ENCODE measurements around the gene SZT2.
"Not testable (repeated sequence)": the region's sequence is repeated elsewhere in the genome, so short reads cannot be mapped to it uniquely, and the experiment has no call there.

The SZT2 gene

DNA sequence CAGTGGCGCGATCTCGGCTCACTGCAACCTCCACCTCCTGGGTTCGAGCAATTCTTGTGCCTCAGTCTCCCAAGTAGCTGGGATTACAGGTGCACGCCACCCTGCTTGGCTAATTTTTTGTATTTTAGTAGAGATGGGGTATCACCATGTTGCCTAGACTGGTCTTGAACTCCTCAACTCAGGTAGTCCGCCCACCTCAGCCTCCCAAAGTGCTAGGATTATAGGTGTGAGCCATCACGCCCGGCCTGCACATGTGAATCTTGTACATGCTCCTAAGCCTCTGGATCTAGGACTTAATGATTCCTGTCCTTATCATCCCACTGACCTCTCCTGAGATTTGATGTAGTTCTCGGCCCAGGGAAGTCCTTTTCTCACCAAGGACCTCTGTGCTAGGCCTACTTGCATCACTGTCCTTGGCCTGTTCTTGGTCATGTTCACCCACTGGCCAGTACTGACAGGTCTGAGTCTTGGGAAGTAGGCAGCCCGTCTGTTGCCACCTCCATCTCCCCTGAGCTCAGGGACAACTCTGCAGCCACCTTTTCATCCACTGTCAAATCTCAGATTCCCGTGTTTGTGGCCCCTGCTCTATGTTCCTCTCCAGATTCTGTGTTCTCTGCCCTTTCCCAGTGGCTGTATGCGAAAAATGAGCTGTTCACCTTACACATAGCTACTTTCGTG is 54.6 kb downstream of the SZT2 start:
- DNase-seq: no peak

DNA sequence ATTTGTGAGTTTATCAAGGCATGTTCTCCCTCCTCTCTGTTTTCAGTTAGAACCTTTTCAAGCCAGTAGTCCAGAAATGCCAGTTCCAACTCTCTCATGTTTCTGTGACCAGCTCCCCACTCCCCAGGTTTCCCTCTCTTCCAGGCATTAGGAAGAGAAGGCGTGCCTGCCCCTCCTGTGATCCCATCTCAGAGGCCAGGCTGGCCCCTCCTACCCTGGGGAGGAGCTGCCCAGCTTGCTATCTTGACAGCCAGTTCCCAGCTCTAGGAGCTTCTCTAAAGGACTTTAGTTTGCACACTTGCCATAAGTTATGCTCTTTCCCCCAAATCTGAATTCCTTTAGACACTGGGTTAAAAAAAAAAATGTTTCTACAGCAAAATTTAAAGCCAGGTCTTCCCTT is 55.1 kb downstream of the SZT2 start:
- no peak for DNase-seq

DNA sequence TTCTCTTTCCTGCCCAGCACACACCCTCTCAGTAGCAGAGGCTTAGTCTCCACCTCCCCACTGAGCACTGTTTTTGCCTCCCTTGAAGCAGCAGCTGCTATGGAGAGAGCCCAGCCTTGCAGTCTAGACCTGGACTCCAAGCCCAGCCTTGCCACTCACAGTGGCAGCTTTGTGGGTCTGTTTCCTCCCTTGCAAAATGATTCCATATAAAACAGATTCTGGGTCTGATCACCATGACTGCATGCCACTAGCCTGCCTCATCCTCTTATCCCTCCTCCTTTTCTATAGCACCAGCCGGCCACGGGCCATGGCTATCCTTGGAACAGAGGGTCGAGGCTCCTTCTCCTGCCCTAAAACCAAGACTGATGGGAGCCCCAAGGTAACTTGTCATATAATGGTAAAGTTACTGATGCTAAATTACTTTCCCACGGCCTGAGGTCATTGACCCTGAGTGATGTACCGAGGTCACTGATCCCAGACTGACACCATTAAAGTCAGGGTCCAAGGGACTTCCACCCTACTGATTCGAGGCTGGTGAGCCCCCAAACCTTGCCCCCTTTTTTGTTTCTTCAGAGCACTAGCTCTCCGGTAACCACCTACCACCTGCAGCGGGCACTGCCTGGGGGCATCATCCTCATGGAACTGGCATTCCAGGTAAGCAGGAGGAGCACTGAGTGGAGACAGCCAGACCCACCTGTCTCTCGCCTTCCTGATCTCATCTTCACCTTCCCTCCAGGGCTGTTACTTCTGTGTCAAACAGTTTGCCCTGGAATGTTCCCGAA is 56.1 kb downstream of the SZT2 start:
- DNase-seq: no peak

DNA sequence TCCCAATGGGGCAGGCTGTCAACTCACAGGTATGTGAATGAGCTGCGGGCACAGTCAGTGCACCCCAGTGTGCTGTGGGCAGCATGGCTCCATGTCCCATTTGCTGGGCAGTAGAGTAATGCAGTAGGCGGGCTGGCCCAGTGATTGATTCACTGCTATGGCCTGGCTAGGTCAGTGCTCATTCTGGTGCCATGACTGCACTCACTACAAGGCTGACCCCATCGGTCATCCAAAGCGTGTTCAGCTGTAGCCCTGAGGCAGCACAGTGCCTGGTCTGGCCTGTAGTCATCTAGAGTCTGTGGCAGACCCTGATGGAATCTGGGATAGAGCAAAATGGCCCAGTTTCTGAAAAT is 56.7 kb downstream of the SZT2 start:
- no peak for DNase-seq

DNA sequence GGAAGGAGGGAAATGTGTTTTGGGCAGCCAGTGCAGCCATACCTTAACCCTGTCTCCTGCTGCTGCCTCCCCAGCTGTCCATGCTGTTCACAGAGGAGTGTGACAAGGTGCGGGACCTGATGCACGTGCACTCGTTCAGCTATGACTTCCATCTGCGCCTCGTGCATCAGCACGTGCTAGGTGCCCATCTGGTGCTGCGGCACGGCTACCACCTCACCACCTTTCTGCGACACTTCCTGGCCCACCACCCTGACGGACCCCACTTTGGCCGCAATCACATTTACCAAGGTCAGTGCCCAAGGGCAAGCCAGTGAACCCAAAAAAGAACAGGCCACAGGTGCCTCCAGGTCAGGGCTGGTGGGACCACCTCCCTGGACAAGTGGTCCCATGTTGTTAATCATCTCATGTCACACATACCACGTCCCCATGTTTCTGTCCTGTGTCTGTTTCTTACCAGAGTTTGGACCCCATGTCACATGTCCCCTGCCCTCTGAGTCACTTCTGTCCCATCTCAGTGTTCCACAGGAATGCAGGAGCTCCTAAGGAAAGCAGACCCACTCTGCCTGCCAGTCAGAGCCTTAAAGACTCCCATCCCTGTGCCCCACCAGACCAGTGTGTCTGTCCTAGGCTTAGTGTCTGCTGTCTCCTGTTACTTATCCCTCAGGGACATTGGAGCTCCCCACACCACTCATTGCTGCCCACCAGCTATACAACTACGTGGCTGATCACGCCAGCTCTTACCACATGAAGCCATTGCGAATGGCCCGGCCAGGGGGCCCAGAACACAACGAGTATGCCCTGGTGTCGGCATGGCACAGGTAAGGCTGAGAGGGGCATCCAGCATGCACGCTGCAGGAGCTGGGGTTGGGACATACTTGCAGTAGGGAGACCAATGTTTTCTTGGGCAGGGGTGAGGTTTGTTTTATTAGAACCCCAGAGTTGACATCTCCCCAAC is 57.5 kb downstream of the SZT2 start:
- no peak for DNase-seq

DNA sequence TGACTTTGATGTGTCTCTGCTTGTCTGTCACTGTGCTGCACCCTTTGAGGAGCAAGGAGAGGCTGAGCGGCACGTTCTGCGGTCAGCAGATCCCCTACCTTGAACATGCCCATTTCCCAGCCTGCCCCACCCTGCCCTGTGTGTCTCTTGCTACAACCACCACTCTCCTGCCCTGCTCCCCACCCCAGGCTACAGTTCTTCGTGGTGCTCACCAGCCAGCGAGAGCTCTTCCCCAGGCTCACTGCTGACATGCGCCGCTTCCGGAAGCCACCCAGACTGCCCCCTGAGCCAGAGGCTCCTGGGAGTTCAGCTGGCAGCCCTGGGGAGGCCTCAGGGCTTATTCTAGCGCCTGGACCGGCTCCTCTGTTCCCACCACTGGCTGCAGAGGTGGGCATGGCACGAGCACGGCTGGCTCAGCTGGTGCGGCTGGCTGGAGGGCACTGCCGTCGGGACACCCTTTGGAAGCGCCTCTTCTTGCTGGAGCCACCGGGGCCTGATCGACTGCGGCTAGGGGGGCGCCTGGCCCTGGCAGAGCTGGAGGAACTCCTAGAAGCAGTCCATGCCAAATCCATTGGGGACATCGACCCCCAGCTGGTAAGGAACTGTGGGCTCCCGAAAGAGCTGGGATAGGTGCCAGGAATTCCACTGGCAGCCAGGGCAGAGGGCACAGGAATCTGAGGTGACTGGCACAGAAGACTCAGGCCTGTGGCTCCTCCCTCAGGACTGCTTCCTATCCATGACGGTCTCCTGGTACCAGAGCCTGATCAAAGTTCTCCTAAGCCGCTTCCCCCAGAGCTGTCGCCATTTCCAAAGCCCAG is 58.4 kb downstream of the SZT2 start:
- no peak for DNase-seq

DNA sequence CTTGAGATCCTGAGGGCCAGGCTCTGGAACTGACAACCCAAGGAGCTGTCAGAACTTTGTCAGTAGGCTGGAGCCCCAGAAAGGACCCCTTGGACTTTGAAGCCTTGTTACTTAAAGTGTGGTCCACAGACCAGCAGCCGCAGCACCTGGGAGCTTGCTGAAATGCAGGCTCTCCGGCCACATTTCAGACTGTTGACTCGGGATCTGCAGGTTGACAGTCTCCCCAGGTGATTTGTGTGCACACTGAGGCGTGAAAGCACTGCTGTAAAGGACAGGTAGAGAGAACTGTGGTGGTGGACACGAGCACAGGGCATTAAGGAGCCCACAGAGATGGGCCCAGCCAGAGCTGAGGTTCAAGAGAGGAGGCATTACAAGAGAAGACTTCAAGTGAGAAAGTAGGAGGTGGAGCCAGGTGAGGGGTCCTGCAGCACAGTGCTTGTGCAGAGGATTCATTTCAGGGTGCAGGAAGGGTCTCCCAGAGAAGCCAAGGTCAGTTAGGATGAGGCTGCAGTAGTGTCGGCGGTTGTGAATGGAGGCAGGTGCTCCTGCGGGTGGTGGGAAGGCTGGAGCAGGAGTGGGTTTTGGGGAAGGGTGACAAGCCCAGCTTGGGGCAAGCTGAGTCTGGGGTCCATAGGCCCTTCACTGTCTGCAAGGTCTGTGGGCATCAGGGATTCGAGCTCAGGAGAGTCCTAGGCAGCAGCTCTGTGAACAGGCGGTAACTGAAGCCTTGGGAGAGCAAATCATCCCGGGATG is 59.4 kb downstream of the SZT2 start:
- DNase-seq: no peak

DNA sequence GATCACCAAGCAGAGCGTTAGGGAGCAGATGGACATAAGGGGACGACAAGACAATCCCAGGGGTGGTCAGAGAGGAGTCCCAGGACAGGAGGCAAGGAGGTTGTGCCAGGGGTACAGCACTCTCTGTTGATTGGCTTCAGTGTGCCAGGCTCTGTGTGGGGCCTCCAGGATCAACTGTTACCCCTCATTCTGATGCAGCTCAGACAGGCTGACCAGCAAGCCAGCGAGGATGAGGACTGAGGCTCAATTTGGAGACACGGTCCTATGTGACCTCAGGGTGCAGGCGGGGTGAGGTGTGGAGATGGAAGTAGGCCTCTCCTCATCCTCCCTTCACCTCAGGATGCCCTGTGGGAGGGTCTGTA is 60.0 kb downstream of the SZT2 start:
- no peak for DNase-seq

DNA sequence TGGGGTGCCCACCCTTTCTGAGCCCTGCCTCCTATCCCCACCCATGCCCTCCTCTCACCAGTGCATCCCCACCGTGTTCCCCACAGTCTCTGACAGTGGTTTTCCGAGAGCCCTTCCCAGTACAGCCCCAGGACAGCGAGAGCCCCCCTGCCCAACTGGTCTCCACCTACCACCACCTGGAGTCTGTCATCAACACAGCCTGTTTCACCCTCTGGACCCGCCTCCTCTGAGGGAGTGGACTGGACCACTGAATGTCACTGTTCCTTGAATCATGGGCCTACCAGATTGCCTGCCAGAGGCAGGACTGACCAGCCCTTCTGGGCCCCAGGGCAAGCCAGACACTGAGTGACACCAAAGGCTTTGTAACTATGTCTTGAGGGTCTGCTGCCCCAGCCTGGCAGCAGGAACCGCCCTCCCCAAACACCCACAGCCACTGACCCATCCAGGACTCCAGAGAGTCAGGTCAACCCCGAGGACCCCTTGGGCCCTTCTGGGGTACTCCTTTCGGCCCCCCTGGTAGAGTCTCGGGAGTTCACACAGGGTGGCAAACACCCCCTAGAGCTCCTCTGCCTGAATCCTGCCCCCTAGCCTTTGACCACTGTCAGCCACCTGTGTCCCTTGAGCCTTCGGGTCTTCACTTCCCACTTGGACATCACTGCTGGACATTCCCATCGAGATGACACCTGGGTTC is 60.7 kb downstream of the SZT2 start:
- DNase-seq: no peak

DNA sequence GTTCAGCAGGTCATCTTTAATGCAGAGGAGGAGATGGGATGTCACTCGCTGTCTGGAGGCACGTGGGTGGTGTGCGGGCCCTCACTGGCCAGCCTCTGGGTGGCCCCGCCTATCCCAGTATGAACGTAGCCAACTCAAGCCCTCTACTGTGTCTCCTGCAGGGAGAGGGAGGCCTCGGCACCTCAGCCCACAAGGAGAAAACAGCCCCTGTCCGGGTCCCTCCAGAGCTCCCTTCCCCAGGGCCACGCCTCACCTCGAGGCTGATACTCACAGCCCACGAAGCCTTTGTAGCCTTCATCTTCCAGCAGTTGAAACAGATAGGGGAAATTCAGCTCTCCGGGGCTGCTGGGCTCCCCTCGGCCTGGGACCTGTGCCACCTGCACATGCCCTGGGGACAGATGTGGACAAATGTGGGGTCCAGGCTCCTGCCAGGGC is 61.5 kb downstream of the SZT2 start:
- no peak for DNase-seq

DNA sequence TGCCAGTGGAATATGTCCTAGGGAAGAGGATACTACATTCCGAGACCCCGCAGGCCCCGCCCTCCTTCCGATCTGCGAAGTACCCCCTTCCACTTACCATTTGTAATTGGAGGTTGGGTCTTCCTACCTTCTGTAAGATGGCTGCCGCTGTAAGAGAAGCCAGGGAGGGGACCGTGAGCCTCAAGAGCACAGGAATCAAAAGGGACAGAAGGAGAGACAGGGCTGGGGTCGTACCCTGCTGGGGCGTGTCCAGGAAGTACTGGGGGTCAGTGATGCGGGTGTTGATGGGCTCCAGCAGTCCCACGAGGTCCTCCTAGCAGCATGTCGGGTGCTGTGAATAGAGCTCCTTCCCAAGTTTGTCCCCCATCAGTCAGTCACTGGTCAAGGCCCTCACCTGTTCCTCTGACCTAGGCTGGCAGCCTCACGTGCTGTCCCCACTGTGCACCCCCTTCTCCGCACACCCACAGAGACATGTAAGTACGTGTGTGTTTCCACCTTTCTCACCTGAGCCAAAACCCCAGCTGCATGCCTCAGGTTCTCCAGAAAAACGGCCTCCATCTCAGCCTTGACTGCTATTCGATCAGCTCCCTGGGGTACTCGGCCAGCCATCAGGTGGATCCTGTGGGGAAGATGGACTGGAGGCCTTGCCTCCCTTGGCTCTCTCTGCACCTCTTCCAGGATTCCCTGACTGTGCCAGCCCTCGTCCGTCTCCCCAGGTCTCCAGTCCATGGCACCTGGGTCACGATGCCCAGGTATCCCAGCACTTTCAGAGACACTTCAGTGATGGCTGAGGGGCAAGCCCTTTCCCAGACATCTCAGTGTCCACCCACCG is 62.2 kb downstream of the SZT2 start:
- DNase-seq: no peak

DNA sequence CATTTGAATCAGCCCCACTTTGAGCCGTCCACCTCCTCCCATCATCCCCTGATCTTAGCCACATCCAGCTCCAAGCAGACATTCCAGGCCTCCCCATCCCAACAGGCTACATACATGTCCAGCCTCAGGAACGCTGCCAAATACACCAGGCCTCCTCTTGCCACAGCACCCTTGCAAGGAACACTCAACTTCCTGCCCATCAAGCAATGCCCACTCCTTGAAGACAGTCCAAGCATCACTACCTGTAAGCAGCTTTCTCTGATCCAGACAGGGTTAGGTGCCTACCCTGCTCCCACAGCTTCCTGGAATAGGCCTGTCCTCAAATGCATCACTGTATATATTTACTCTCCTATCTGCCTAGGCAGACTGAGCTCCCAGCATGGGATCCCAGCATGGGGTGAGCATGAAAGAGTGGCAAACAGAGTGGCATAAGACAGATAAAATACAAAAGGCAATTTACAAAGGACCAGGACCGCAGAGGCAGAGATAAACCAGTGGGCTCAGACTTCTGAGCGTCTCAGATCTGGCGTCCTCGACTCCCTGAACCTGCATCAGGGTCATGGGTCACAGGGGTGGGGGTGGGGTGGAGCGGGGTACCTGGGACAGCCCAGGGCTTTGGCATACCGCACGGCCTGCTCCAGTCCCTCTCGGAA is 63.2 kb downstream of the SZT2 start:
- DNase-seq: no peak

DNA sequence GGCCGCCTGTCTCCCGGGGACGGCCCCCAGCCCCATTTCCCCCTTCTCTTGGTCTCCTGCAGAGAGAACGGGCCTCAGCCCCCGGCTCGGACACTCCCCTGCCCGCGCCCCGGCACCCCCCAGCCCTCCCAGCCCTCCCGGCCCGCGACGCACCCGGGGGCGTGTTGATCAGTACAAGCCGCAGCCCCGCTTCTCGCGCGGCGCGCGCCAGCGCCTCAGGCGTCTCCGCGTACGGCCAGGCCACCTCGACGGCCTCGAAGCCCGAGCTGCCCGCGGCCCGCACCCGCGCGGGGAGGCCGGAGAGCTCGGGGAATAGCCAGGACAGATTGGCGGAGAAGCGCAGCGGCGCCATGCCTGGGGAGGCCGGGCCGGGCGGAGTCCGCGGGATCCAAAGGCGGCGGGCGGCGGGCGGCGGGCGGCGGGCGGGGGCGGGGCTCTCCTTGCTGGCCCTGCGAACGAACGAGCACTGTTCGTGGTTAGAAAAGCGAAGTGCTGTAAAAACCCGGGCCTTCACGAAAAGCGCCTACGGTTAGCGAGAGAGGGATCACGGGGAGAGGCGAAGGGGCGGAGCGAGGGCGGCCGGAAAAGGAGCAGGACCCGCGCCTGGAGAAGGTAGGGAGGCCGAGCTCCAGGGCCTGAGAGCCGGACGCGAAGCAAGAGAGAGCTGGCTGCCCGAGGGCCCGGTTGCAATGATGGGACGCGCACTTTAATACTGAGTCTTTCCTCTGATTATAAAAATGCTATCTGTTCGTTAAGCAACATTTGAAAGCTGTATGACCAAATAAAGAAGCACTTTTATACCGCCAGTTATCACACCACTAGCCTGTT is 64.0 kb downstream of the SZT2 start, which contains the start of gene HYI:
Gene HYI, minus strand, starts transcription at position 490 of the 828 bp plus-strand sequence. Its CDS starts 138 bp downstream, at position 352.
- peak; percentile 69 for DNase-seq

DNA sequence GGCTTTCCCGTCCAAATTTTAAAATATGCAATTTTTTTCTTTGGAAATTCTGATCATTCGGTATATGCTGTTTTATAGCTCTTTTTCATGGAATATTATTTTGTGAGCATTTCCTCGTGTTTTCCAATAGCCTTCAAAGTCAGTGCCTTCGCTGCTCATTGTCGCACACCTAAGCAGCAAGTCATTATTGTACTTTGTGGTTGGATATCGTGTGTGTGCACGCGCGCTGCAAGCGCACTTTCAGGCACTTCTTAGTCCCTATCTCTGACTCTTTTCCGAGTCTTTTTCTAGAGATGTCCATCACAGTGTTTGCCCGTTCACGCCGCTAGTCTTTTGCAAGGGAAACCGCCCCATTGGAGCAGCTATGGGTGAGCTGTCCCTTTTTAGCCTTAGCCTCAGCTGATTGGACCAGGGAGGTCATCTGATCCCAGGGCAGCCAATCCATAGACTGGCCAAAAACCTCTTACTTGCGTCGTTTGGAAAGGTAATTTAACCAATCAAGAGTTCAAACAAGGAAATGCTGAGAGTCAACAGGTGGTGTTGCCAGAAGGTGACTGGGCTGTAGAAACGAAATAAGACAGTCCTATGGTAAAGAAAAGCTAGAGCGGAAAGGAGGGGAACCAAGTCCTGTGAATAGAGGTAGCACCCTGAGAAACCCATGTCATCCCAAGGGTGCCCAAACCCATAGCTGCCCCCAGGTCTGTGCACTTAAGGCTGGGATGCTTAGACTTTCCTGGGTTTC is 64.7 kb downstream of the SZT2 start:
- DNase-seq: peak; percentile 73

DNA sequence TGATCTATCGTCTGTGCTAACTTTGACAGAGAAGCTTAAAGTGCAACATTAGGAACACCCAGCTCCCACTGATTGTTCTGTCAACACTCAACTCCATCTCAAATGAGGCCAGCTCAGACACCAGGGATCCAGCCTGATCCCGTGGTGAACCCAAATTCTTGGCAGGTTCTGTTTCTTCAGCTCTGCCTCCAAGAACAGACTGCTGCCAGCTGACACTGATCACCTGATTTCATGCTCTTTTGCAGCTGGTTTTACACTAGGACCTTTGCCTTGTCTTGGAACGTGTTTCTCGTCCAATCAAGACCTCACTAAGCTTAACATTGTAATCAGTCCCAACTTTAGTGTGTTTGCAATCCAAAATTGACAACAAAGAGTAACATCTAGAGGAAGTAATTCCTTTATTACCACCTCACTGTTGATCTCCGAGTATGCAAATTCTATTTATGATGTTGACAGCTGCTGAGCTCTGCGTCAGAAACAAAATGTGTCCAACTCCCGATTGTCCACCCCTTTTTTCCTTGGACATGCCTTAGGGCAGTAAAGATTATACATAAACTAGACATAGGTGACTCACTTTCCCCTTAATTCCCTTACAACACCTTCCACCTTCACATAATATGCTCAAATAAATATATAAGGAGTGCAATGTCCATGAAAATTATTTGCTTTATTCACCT is 65.7 kb downstream of the SZT2 start:
- DNase-seq: no peak

DNA sequence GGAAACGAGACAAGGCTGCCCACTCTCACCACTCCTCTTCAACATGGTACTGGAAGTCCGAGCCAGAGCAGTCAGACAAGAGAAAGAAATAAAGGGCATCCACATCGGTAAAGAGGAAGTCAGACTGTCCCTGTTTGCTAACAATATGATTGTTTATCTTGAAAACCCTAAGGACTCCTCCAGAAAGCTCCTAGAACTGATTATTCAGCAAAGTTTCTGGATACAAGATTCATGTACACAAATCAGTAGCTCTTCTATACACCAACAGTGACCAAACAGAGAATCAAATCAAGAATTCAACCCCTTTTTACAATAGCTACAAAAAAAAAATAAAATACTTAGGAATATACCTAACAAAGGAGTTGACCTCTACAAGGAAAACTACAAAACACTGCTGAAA is 68.7 kb downstream of the SZT2 start:
- not testable (repeated sequence) for DNase-seq

DNA sequence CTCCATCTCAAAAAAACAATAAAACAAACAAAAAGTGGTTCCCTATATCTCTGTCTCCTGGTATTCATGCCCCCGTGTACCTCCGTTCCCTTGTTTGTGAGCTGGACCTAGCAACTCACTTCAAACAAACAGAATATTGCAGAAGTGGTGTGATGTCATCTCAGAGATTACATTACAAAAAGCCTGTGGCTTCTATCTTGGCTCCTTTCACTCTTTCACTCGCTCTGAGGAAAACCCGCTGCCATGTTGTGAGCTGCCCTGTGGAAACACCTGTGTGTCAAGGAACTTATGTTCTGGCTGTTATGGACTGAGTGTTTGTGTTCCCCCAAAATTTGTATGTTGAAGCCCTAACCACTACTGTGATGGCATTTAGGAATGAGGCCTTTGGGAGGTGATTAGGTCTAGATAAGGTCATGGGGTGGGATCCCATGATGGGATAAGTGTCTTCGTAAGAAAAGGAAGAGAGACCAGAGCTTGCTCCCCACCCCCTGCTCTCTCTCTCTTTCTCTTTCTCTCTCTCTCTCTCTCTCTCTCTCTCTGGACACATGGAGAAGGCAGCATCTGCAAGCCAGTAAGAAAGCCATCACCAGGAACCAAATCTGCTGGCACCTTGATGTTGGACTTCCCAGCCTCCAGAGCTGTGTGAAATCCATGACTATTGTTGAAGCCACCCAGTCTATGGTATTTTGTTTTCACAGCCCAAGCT is 71.4 kb downstream of the SZT2 start:
- no peak for DNase-seq
